COLO668 (cell line): Measurements from ENCODE around the gene LPAR3.
A peak's percentile ranks its signal among the peaks of the same experiment; 100 is the strongest.

Experiments
- DNase-seq: peaks from one replicate; lab custom pipeline; 2025; ENCODE audit not compliant: unreplicated experiment; lab: John Stamatoyannopoulos, UW

Gene LPAR3

DNA sequence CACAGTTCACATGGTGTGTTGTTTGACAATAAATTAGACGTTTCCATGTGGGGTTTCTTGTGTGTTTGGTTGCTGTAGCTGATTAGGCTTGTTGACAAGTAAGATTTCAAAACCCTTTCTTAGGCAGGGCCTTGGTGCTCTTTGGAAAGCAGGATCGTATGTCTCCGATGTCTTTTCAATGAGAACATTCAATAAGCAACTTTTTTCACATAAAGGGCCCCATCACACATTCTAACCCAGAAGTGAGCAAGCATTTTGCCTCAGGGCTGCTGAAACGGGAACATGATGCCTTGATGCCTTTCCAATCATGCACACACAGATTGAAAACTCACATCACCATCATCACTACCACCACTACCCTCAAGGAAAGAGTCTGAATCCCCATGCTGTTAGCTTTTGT lies 33.1 kb downstream of the LPAR3 start:
- DNase-seq = no peak

DNA sequence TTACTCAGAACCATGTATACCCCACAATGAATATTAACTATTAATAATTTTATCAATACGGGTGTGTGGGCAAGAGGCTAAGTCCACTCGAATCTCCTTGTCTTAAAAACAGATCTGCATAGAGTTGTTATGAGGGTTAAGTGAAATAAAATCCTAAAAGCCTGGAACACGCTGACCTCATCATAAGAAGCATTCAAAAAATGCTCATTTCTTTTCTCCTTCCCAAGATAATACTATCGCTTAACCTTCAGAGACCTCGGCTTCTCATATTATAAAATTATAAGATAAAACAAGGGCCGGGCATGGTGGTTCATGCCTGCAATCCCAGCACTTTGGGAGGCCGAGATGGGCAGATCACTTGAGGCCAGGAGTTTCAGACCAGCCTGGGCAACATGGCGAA lies 35.1 kb downstream of the LPAR3 start:
- no peak for DNase-seq

DNA sequence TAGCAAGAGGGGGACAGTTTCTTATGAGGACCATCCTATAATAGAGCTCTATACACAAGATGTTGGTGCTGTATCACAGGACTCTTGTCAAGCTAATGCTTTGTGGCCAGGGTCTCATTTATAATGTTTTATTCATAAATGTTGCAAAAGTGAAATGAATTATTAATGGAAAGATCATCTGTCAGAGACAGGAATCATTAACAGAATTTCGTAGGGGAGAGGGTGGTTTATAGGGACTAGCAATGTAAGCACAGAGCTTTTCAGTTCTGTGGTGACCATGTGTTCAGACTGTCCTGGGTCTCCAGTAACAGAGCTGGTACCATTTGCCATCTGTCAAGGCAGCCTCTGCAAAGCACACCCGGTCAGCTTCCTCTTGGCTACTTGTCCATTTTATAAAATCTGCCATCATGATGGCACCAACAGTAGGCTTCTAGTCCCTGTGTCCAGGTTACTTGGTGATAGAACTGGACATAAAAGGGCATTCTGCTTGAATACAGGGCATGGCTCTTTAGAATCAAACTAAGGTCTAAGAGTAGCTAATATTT lies 36.2 kb downstream of the LPAR3 start:
- no peak for DNase-seq

DNA sequence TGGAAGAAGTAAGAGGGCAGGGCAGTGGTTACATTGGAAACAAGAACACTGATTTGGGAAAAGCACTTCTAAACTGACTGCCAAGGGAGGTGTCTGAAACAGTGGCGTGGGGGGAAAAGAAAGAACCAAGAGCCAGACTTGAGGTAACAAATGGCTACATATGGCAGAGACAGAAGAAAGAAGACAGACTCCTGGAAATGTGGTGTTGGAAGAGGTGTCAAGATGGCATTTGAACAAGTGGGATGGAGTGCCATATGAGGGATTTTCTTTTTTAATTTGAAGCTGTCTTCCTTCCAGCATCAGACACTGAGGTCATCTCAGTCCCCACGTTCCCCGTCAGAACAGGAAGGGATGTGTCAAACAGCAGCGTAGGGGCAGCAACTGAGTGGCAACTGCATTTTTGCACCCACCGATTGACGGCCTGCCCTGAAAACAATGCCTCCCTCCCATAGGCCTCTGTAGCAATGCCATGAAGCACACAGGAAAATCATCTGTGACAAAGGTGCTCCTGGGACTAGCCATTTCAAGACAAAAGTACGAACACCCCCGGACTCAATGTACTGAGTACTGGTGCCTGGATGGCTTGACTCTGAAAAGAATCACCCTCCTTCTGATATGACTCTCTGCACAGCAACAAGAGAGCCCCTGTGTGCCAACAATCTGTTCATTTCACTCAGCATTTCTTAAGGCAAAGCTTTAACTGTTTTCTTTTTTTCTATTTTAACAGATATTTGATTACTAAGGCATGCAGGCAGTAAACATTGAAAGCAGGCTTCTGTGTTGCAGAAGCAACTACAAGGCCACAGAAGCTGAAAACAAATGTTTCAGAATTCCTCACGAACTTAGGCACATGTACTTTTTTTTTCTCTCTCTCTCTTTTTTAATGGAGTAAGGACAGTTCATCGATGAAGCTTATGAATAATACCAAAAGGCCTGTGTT lies 37.0 kb downstream of the LPAR3 start:
- no peak for DNase-seq

DNA sequence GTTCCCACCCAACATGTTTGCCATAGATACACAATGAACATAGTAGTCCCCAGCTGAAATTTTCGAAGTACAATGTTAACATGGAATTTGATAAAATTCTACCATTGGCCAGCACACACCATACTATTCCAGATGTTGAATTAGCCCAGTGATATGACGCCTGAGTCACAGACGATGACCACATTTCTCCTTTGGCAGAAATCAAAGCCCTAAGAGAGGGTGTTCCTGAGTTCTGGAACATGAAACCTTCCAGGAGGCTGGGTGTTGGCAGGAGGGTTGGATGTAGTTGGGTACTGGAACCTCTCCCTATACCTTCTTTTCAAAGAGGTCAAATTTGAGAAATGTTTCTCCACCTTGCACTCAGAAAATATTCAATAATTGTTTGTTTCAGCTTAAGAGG lies 37.8 kb downstream of the LPAR3 start:
- DNase-seq = no peak

DNA sequence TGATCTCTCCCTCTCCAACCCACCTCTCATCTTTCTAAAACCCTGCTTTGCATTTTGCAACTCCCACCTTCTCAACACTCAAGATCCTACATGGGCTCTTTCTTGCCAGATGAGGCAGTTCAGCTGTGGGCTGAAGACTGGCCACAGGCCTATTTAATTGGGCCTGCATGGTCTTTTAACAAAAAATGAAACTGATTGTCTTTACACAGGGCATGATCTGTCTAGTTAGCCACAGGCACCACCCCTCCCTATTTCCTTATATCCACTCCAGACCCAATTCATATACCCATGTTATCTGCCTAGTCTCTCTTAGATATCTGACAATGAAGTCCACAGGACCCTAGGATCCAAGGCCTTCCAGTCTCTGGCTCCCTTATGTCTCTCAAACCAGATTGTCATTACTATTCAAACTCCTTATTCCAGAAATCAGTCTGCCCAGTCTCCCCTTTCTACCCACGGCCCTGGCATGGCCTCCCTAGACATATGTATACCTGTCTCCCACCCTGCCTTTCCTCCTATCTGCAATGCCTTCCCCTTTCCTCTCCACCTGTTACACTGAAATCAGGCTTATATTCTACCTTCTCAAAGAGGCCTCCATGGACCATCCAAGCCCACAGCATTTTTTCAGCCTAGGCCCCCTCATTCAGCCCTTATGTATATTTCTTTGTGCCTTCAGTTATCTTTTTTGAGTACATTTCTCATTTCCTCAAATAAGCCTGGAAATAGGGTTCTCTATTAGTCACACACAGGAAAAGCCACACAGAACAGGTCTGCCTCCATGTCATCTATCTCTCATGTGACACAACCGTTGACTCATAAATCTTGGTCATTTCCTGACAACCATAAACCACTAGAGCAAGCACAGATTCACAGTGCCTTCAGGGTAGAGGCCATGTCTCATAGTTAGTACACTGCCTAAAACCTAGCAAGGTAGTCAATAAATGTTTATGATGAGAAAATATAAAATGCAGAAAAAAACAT lies 39.0 kb downstream of the LPAR3 start:
- DNase-seq = no peak

DNA sequence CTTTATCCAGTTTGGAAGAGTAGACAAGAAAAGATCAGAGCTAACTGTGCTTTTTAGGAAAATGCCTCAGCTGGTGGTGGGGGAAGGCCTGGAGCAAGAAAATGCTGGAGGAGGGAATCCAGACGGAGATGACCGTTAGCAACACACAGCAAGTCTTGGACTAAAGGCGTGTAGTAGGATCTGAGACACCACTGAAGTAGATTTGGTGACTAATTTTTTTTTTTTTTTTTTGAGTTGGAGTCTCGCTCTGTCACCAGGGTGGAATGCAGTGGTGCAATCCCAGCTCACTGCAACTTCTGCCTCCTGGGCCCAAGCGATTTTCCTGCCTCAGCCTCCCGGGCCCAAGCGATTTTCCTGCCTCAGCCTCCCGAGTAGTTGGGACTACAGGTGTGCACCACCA lies 41.2 kb downstream of the LPAR3 start:
- no peak for DNase-seq

DNA sequence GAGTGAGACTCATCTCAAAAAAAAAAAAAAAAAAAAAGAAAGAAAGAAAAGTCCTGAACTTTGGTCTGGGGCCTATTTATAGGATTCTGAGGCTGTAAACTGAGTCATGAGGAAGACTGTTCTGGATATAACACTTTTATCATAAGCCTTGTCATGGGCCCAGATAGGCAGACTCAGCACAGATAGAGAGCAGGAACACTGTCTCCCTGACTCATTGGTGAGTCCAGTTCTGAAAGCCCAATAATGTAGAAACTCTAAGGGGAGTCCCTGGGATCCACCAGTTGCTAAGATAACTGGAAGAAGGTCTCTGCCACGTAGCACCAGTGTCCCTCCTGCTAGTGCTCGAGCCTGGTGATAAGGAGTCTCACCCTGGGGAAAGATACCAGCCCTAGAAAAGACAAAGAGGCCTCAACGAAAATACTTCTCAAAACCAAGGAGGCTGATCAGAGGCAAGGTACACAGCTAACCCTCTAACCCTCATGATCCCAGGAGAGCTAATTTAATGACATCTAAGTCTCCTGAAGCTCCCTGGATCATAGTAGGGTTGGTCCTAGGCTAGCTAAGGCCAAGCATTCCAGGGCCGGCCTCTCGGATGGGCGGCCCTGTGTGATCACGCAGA lies 43.5 kb downstream of the LPAR3 start:
- DNase-seq = no peak

DNA sequence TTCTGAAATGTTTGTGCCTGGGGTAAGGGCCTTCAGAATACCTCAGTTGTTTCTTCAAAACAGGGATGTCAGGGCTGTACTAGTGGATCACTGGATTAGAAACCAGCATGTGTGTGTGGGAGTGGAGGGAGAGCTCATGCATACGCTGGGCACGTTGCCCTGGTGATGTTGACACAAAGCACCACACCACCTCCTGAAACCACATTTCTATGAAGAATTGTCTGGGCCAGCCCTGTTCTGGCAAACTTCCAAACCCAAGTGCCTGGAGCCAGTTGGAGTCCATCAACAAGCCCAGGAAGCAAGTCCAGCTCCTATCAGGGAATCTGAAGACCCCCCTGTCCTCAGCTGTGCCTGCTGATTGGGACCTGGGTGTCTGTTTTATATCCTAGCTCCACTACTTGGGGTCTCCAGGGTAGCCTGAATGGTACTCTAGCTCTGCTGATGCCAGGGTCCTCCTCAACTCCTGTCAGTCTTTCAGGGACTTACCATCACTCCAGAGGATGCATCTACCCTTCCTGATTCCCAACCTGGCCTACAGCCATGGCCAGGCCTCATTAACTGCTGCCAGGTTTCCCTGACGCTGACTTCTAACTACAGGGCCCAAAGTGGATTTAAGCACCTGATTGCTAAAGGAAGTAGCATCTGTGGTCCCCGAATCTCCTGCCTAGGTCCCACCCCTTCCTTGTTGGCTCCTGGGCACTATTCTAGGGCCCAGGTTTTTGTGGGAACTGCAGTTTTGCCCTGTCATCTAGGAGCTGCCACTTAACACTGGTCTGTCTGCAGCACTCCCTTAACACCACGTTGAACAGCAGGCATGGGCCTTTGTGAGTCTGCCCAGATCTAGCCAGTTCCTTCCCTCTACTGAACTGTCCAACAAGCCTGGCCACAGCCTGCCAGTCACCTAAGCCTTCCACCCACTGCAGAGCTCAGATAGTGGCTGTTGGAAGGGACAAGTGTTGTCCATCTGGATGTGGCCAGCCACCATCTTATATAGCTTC lies 45.5 kb downstream of the LPAR3 start:
- peak; percentile 99 for DNase-seq

DNA sequence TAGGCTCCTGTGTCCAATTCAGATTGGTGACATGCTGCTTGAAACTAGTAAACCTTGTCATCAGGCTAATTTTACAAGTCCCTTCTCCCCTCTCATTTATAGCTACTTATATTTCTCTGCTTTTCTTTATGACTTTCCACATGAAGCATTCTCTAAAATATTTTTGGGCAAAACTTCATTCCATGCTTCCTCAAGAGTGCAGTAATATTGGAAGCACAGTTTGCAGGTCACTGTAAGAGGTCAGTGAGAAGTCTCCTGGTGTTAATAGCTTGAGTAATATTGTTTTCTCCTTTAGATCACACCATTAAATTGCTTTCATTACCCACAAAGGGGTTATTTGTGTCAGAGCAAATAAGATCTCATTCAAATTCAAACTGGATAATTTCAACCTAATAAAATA lies 46.6 kb downstream of the LPAR3 start:
- DNase-seq = no peak

DNA sequence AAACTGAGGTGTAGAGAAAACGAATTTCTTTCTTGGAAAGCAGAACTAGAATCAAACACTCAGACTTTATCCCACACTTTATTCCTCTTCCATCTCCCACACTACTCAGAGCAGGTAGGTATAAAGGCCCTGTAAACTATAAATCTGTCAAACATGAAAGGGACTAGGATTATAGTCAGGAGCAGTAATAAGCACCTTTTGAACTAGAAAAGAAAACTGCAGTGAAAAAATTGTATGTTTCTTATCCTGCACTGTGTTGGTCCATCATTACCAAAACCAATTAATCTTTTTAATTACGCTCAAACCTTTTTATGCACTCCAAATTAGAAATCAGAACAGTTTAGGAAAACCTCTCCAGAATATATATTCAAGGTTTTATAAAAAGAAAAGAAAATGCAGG lies 47.6 kb downstream of the LPAR3 start:
- DNase-seq = no peak

DNA sequence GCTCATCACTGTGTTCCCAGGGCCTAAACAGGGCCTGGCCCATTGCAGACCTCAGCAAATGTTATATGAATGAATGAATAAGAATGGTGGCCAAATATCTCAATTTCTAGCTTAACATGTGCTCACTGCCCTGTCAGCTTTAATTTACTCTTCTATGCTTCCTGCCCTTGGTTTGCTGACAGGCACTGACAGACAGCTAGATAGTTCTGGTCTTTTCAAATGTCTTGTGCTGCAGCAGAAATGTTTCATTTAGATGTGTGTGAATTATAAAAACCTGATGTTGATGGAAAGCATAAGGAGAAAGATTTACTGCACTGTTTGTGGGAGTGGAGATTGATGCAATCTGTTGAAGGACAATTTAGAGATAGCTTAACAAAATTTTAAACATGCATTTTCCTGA lies 48.9 kb downstream of the LPAR3 start:
- no peak for DNase-seq

DNA sequence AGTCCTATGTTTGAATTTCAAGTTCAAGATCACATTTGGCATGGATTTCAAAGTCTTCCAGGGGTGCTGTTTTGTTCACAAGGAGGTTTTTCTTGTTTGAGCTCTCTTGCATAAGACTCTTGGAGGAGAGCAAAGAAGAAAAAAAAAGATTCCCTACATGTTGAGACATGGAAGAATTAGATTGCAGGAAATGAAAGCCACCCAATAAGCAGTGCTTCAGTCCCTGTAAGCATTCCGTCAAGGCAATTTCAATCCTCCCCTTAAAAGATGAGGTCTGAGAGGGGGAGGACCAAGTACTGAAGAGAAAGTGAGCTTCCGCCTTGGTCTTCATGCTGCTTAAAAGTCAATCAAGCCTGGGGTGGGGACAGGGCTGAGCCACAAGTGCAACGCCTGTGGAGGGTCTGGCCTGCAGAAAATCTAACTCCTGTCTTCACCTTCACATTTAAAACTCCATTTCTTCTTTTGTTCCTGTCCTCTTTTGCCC lies 50.2 kb downstream of the LPAR3 start:
- DNase-seq = no peak

DNA sequence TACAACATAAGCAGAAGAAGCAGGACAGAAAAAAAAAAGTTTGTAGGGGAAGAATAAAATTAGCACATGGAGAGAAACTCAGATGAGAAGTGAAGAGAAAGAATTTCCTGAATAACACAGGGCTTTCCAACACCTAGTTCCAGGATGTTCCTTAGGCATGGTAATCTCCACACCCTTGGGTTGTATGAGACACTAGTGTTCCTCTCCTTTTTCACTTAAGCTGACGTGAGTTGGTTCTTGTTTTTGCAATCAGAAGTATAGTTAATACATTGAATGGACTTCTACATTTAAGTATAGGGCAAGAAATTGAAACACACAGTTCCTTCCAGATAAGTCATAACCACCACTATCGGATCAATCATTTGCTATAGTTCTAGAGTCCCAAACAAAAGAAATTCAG lies 51.0 kb downstream of the LPAR3 start:
- no peak for DNase-seq

DNA sequence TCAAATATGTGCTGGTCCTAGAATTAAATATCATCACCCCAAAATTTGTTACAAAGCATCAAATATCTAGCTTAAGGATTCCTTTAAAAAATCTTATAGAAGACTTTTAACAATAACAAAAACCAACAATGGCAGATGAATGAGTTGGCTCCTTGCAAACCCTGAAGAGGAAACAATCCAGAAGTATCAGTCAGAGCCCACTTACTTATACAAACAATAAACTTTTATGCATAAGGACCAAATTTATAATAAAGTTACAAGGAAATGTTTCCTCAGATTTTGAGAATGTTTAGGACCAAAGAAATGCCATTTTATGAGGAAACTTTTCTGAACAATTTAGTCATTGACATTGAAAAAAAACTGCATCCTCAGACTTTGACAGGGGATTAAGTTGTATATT lies 52.7 kb downstream of the LPAR3 start:
- DNase-seq = no peak

DNA sequence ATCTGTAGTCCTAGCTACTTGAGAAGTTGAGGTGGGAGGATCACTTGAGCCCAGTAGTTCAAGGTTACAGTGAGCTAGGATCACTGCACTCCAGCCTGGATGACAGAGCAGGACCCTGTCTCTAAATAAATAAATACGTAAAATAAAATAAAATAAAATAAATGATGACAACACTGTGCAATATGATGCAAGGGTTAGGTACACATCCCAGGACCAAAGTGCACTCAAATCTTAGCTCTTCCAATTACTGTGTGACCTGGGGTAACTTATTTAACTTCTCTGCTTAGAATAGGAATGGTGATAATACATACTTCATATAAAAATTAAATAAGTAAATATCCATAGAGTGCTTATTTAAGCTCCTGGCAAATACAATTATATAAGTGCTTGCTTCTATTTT lies 53.5 kb downstream of the LPAR3 start:
- DNase-seq = no peak

DNA sequence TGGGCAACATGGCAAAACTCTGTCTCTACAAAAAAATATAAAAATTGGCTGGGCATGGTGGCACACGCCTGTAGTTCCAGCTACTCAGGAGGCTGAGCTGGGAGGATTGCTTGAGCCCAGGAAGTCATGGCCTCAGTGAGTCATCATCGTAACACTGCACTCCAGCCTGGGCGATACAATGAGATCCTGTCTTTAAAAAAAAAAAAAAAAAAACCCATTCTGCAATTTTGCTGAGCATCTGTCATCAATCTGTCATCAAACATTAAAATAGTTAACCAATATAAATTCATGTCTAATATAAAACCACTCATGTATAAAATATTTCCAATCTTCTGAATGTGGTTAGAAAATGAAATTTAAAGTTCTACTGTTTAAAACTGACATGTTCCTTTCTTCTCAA lies 56.9 kb downstream of the LPAR3 start:
- no peak for DNase-seq

DNA sequence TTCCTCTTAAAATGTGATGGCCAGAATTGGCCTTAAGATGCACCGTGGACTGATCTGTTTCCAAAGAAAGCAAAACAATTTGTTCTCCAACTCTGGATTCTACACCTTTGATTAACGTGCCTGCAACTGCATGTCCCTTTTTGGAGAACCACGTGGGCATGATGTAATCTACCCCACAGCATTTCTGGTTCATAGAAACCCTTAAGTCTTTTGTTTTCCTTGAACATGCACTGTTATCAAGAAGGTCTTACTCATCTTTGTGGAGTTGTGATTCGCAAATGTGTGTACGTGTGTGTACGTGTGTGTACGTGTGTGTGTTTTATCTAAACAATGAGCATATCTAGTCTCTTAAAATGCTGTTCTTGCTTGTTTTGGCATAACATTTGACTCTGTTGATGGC lies 57.8 kb downstream of the LPAR3 start:
- no peak for DNase-seq

DNA sequence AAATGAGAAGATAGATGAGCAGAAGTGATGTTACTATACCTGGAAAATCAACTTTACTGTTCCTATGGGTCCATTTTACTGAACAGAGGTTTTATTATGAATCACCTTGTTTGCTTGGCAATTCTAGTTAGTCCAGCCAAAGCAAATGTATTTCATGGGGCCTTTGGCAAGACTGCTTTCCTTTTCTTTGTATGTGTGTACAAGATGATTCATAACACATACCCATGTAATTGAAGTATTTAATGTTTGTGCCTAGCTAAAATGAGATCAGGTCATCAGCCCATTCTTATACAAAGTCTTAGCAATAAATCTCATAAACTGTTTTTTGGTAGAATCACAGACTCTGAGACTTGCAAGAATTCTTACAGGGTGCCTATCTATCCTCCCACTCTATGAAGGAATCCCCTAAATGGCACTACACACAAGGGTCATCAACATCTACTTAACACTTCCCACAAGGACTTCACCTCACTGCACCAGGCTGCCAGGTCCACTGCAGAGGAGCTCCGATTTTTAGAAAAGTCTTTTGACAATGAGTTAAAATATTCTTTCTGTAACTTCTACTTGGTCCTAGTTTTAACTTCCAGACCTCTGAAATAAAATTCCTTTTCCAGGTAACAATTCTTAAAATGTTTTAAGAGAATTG lies 58.5 kb downstream of the LPAR3 start:
- no peak for DNase-seq
